HG02642 (cell line): ENCODE data around the gene EFS.

ENCODE experiments used
- ATAC-seq: cut with Tn5 transposase; IDR thresholded peaks from one replicate; pipeline ENCODE4 v1.9.1; 2021; ENCODE audit warnings: mild to moderate bottlenecking; ENCODE audit not compliant: unreplicated experiment, poor library complexity

EFS gene

GRCh38 chr14:23380197-23380914, 15.4 kb upstream of the EFS start:
- no peak for ATAC-seq

DNA sequence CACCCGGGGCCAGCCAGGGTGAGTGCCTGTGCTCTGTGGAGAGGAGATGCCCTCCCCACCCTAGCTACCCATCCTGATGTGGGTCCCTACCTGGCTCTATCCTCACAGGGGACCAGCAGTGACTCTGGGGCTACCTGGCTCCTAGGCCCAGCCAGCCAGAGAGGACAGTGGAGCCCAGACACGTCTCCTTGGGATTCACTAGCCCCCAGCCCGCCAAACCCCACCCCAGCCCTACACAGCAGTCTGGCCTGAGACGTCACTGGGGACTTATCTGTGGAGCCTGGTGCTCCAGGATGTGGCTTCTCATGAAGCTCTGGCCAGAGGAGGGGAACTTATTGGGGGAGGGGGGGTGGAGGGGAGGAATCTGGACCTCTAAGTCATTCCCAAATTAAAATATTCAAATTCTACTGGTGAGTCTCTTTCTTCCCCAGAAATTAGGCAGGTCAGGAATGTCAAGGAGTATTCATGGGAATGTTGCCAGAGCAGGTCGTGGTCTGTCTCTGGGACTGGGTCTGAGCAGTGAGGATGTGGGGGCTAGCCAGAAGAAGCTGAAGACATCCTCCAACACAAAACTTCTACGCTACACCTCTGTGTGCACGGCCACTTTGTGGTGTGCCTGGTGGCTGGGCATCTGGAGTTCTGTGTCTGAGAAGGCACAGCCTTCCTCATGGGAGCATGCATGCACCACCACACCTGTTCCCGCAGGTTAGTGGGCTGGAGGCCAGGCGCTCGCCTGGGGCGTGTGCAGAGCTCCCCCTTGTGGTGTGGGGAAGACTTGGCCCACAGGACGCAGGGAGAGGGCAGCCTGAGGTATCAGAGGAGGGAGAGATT, 14.6 kb upstream of the EFS start:
- peak; percentile 45 for ATAC-seq

GRCh38 chr14:23378612-23379220, 13.7 kb upstream of the EFS start:
- no peak for ATAC-seq

GRCh38 chr14:23377573-23378563, 12.9 kb upstream of the EFS start:
- no peak for ATAC-seq

DNA sequence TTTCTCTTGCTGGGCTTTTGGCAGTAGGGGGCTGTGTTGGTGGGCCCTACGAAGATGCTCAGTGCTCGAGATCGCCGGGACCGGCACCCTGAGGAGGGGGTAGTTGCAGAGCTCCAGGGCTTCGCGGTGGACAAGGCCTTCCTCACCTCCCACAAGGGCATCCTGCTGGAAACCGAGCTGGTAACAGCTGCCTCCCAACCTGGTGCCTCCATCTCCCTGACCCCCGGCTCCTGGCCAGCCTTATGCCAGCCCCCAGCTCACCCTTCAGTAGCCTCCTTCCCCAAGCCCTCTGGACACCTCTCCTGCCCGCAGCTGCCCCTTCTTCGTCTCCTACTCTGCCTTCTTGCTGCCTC, 12.2 kb upstream of the EFS start:
- no peak for ATAC-seq

DNA sequence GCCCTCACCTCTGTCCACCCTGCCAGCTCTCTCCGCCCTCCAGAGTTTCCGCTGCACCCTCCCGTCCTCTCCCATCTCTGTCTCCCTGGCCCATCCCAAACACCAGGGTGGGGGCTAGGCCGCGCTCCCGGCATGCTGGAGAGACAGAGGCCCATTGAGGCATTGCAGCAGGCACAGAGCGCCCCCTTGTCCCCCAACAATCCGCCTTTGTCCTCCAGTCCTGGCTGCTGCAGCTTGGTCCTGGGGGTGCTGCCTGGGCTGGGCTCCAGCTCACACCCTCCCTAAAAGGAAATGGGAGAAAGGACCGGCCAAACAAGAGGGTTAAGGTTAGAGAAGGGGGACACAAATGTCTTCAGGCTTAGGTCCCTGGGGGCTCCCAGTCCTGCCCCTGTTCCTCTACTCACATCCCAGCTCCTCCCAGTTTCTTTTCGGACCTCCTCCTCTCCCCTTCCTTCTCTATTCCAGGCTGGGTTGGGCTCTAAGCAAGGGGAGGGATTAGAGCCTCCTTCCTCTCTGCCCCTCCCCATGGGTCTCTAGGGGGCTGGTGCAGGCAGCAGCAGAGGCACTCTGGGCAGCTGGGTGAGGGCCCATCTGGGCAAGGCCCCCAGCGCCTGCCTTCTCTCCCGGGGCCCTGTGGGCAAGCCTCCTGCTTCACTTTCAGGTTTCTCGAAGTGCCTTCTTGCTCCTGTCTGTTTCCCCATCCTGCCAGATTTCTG, 11.7 kb upstream of the EFS start, which contains the start of gene CMTM5:
TSS of gene CMTM5 (plus strand) at position 565 of the 716 bp plus-strand sequence. CDS start 206 bp downstream, outside the sequence.
- ATAC-seq, result no peak

DNA sequence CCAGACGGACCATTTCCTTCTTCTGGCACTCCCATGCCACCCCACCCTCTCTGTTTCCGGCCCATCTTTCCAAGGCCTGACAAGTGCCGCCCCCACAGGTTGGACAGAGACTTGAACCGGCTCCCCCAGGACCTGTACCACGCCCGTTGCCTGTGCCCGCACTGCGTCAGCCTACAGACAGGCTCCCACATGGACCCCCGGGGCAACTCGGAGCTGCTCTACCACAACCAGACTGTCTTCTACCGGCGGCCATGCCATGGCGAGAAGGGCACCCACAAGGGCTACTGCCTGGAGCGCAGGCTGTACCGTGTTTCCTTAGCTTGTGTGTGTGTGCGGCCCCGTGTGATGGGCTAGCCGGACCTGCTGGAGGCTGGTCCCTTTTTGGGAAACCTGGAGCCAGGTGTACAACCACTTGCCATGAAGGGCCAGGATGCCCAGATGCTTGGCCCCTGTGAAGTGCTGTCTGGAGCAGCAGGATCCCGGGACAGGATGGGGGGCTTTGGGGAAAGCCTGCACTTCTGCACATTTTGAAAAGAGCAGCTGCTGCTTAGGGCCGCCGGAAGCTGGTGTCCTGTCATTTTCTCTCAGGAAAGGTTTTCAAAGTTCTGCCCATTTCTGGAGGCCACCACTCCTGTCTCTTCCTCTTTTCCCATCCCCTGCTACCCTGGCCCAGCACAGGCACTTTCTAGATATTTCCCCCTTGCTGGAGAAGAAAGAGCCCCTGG, 10.7 kb upstream of the EFS start:
- no peak for ATAC-seq

DNA sequence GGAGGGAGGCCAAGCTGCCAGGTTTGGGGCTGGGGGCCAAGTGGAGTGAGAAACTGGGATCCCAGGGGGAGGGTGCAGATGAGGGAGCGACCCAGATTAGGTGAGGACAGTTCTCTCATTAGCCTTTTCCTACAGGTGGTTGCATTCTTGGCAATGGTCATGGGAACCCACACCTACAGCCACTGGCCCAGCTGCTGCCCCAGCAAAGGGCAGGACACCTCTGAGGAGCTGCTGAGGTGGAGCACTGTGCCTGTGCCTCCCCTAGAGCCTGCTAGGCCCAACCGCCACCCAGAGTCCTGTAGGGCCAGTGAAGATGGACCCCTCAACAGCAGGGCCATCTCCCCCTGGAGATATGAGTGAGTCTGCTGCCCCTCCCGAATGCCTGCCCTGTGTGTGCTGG, 8.1 kb upstream of the EFS start:
- ATAC-seq, result no peak

DNA sequence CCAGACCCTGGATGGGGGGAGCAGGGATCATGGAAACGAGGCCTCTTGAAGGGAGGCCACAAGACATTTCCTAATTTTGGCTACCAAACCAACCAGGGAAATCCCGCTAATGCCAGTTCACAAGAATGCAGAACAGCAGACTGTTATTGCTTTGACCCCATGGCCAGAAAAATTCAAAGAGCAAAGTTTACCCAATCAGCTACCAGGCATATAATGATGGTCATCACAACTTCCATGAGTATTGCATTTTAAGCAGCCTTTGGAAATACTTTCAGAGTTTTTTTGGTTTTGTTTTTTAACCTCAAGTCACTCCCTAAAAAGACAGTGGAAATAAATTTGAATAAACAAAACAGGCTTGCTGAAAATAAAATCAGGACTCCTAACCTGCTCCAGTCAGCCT, 7.5 kb upstream of the EFS start, which contains the start of gene IL25:
TSS of gene IL25 (plus strand) at position 301 of the 400 bp plus-strand sequence.
- no peak for ATAC-seq

DNA sequence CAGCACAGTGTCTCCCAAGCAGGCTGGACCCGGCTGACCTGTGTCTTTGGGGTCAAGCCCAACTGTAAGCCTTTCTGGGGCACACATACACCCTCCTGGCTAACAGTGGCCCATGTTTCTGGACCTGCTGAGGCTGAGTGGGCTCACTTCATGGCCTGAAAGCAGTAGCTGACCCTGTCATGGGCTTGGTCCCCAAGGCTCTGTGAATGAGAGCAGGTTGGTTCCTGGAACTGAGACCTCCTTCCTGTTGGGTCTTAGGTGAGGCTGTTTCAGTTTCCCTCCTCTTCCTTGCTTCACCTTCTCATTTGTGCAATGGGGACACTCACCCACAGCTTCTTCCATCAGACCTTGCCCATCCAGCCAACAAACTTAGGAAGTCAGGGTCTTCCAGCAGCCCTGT, 6.9 kb upstream of the EFS start:
- ATAC-seq, result no peak

GRCh38 chr14:23370221-23370620, 5.2 kb upstream of the EFS start:
- ATAC-seq, result no peak

DNA sequence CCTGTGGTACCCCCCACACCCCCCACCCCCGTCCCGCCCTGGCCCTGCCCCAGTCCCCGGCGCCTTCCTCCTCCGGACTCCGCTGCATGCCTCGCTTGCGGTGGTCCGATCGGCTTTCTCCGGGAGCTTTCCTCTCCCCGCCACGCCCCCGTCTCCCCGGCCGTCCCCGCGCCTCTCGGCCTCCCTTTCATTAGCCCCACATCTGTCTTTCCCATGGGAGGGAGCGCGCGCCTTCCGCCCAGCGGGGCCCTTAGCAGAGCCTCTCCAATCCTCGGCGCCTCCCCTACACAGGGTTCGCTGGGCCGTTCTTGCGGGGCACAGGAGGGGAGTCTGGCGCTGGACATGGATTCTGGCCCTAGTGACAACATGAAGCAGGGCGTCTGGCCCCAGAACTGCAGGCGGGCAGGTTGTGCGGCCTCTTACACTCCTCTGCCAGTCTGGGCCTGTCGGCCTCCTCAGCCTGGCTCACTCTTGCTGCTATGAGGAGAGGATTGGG, 1.5 kb upstream of the EFS start:
- no peak for ATAC-seq

DNA sequence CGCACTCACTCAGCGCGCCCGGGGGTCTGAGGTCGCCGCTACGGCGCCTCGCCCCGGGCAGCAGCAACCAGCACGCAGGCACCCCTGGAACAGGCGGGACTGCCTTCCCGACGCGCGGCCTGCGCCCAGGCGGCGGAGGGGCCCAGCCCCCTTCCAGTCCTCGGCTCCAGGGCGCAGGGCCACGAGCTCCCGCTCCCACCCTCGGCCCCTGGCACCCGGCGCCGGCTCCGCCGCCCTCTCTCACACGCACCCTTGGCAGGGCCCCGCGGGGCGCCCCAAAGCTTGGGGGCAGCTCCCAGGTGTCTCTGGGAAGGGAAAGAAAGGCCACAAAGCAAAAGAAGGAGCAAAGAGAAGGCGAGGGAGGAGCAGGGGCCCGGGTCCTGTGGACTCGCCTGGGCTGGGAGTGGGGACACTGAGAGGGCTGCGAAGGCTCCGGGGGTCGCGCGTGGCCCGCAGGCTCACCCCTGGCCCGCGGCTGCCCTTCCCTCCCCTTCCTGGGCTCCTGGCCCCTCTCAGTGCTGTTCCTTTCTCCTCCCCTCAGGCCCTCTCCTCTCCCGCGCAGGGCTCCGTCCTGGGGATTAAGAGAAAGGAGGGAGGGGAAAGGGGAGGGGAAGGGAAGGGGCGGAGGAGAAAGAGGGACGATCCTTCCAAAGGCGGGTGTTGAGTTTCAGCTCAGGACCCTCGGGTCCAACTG, 907 bp upstream of the EFS start:
- ATAC-seq, result no peak

DNA sequence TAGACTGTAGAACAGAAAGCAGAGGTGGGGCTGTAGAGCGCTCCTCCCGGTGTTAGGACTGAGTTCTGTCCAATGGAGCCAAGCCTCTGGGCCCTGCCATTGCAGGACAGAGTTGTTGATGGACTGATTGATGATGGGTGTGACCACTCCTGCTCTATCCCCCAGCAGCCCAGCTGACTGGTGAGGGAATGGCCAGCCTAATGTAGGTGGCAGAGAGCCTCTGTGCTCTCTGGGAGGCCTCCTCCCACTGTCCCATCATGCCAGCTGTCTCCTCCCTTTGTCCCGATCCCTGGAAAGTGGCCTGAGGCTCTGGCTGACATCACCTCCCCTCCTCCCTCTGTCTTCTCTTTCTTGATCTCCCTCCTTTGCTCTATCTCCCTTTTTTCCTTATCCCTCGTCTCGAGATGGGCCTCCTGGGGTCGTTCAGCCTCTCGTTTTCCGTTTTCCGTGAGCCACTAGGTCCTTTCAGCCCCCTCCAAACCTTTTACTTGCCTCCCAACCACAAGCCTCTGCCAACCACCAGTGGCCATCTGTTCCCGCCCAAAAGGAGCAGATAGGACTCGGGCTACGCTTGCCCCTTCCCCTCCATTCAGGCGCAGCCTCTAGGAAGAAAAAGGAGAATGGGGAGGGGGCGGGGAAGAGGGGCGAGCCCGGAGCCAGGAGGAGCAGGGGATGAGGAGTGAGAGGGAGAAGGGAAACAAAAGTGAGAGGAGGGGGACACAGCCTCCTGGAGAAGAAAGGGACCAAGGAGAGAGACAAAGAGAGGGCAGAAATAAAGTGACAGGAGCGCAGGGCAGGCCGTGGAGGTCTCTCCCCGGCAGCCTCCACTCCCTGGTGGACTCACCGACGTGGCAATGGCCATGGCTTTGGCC, 572 bp downstream of the EFS start:
- ATAC-seq, result no peak

DNA sequence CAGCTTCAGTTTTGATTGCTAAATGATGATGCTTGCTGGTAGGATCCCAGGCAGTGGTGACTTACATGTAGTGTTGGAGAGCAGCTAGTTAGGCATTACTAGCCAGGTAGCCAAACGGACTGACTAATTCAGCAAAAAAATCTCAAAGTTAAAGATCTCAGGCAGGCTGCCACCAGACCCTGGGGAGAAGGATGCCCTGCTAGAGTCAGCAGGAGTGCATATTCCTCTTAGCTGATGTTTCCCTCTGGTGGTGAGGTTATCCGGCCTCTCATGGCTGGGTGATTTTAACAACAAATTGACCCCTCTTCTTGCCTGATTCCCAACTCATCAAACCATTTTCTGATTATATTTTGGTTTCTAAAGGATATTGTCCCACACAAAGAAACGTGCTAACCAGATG, 2.8 kb downstream of the EFS start:
- ATAC-seq, result no peak

DNA sequence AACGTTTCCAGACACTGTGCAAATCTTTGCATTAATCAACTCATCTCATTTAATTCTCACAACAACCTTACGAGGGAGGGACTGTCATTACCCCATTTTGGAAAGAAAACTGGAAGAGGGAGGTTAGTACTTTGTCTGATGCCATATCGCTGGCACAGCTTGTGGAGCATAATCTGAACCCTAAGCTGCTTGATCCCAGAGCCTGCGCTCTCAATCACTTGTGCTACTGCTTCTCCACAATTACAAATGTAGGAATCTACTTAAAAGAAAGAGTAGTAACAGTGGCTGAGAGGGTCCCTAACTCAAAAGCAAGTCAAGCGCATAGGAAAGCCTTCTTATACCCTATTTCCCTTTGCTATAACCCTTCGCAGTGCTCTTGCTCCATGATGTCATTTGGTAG, 3.2 kb downstream of the EFS start:
- no peak for ATAC-seq

DNA sequence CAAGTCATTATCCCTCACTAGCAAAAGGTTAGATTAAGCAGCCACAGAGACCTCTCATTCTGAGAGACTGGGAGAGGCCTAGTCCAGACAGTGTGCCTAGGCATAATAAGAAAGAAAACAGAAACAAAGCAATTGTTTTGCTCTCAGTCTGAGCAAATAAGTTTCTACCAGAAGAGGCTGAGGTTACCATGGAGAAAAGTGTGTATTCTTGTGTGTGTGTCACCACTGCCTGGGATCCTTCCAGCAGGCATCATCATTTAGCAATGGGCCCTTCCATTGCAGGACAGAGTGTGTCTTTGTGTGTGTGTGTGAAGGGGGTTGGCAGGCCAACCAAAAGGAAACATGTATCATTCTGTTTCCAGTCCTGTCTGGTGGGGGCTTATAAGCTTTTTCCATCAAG, 3.7 kb downstream of the EFS start:
- ATAC-seq, result no peak
